Testis (tissue), 2 donors: ENCODE data around the gene FOXJ3.

ENCODE experiments used
- CTCF ChIP-seq, 3 experiments: fragments of 450-650 bp in 2 of 3; fragments of 200-600 bp in 1 of 3; sonication (generic) in 1 of 3; IDR thresholded peaks; one replicate each; pipeline ENCODE4 v1.5.1; 2016 to 2019; ENCODE audit warnings: antibody characterized with exemption in 3 of 3, mild to moderate bottlenecking in 2 of 3, moderate library complexity in 1 of 3
- POLR2A ChIP-seq: fragments of 450-650 bp; IDR thresholded peaks from one replicate; pipeline ENCODE4 v1.6.1; 2017; ENCODE audit warnings: antibody characterized with exemption, mild to moderate bottlenecking, moderate library complexity

GRCh38 chr1:42288311-42288985 is 46.6 kb downstream of the FOXJ3 start:
- TF ChIP-seq CTCF (IDR thresholded peaks at IDR 0.05) (no peak), POLR2A (no peak)
